ENCODE results near the gene TUBD1. TPM values are rescaled to one million over a fixed set of nuclear protein-coding genes. Genes with fewer than 3 reads are reported as not detected.
A peak's percentile ranks its signal among the peaks of the same experiment; 100 is the strongest.
"Not testable (repeated sequence)": the region's sequence is repeated elsewhere in the genome, so short reads cannot be mapped to it uniquely, and the experiment has no call there.

TUBD1 gene
- total RNA-seq, 3 donors from 2014 or later: 6.5 to 9.6 (median 8.0) TPM

DNA sequence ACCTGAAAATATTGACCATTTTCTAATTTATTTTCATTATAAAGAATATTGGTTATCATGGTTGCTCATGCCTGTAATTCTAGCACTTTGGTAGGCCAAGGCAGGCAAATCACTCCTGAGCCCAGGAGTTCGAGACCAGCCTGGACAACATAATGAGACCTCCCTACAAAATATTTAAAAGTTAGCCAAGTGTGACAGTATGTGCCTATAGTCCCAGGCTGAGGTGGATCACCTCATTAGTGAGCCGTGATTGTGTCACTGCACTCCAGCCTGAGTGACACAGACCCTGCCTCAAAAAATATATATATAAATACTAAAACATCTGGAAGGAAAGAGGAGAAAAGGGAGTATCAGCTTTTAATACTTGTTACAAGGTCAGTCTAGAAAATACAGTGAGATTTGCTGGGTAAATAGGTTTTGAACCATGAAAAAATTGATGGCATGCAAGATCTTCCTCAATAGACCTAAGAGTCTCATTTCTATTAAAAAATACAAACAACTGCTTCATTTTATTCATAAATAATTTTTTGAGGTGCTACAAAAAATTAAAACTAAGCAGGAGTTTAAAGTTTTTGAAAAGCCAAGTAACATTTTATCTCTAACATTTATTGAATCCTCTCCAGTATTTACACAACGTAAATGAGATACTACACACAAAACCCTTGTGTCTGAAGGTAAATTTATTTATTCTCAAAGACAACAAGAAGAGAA, 47.7 kb downstream of the TUBD1 start:
- Mint-ChIP-seq H3K27me3 (ENCODE audit: low read depth) (no peaks in the 10 kb centered on the region), H3K36me3 (ENCODE audit: insufficient read depth) (peaks cover 29% of the 10 kb centered on the region), H3K4me3 (peak overlapping the region; percentile 59), H3K9me3 (no peaks in the 10 kb centered on the region), H3K4me1 (ENCODE audit: low read depth) (peaks cover 53% of the 10 kb centered on the region)
- ATAC-seq: no peak
- no peak for DNase-seq

DNA sequence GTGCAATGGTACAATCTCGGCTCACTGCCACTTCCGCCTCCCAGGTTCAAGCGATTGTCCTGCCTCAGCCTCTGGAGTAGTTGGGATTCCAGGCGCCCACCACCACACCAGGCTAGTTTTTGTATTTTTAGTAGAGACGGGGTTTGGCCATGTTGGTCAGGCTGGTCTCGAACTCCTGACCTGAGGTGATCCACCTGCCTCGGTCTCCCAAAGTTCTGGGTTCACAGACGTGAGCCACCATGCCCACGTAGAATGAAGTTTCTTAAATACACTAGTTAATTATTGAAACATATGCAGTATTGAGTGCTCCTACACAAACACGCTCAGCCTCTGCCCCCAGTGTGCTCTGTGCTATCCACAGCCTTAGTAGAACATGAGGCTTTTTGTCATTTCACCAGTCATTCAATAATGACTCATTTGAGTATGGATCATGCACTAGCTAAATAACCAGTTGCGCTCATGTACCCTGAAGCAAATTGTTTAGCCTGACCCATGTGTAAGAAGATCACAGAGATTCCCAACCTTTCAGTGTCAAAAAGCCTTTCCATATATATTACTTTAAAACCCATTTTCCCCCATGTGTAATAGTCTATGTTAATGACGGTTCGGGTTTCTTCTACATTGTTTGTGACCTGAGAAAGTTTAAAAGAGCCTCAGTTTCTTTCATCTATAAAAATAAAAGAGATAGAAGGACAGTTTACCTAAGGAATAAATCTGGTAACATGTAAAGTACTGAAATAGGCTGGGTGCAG, 49.7 kb downstream of the TUBD1 start:
- no peaks in the 10 kb centered on the region for H3K9me3 Mint-ChIP-seq
- ATAC-seq (peak; percentile 77 to 80), DNase-seq (peak; percentile 69)
- H3K36me3 Mint-ChIP-seq (ENCODE audit: insufficient read depth): peaks cover 49% of the 10 kb centered on the region
- no peaks in the 10 kb centered on the region for H3K27me3 Mint-ChIP-seq (ENCODE audit: low read depth)
- peaks cover 38% of the 10 kb centered on the region for H3K4me1 Mint-ChIP-seq (ENCODE audit: low read depth)
- peak overlapping the region; percentile 100 for H3K4me3 Mint-ChIP-seq

DNA sequence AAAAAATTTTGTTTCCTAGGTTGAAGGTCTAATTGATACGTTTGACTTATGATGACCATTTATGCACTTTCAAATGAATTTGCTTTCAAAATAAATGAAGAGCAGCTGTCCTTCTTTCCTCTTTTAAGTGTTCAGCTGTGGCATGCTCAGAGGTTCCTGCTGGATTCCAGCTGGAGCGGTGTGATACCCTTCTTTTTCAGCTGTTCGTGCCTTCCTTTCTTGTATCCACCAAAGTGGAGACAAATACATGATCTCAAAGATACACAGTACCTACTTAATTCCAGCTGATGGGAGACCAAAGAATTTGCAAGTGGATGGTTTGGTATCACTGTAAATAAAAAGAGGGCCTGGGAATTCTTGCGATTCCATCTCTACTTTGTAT, 50.9 kb downstream of the TUBD1 start:
- H3K9me3 Mint-ChIP-seq; ATAC-seq; H3K27me3 Mint-ChIP-seq (ENCODE audit: low read depth): not testable (repeated sequence)
- Mint-ChIP-seq H3K4me3 (peak overlapping the region; percentile 100), H3K4me1 (ENCODE audit: low read depth) (peaks cover 34% of the 10 kb centered on the region), H3K36me3 (ENCODE audit: insufficient read depth) (peaks cover 50% of the 10 kb centered on the region)
- DNase-seq: peak; percentile 16

DNA sequence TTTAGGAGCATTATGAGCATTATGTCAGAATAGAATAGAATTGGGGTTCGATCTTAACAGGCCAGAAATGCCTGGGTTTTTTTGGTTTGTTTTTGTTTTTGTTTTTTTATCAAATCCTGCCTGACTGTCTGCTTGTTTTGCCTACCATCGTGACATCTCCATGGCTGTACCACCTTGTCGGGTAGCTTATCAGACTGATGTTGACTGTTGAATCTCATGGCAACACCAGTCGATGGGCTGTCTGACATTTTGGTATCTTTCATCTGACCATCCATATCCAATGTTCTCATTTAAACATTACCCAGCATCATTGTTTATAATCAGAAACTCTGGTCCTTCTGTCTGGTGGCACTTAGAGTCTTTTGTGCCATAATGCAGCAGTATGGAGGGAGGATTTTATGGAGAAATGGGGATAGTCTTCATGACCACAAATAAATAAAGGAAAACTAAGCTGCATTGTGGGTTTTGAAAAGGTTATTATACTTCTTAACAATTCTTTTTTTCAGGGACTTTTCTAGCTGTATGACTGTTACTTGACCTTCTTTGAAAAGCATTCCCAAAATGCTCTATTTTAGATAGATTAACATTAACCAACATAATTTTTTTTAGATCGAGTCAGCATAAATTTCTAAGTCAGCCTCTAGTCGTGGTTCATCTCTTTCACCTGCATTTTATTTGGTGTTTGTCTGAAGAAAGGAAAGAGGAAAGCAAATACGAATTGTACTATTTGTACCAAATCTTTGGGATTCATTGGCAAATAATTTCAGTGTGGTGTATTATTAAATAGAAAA, 51.5 kb downstream of the TUBD1 start:
- peak; percentile 4 for DNase-seq
- Mint-ChIP-seq H3K36me3 (ENCODE audit: insufficient read depth) (peaks cover 50% of the 10 kb centered on the region), H3K4me3 (peak overlapping the region; percentile 100), H3K4me1 (ENCODE audit: low read depth) (peaks cover 32% of the 10 kb centered on the region)
- H3K9me3 Mint-ChIP-seq; ATAC-seq; H3K27me3 Mint-ChIP-seq (ENCODE audit: low read depth): not testable (repeated sequence)

DNA sequence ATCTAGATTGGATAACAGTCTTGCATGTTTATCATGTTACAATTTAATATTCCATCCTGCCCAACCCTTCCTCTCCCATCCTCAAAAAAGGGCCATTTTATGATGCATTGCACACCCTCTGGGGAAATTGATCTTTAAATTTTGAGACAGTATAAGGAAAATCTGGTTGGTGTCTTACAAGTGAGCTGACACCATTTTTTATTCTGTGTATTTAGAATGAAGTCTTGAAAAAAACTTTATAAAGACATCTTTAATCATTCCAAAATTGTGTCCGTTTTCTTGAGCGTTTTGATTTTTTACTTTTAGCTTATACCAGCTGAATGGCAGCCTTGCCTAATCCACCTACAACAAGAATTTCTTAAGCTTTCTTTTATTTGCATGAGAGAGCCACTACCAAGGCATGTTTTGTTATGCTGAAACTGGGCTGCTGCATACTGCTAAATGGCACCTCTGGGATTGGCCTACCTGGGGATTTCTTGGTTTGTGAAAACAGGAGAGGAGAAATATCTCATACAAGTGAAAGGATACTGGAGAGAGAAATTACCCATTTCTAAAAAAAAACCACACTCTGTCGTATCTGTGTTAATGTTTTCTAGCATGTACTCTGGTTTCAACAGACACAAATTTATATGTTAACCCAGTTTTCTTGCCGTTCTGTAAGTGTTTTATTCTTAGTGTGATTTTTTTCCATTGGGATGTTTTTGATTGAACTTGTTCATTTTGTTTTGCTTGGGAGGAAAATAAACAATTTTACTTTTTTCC, 52.2 kb downstream of the TUBD1 start:
- no peaks in the 10 kb centered on the region for H3K9me3 Mint-ChIP-seq
- H3K36me3 Mint-ChIP-seq (ENCODE audit: insufficient read depth): peaks cover 50% of the 10 kb centered on the region
- no peaks in the 10 kb centered on the region for H3K27me3 Mint-ChIP-seq (ENCODE audit: low read depth)
- H3K4me1 Mint-ChIP-seq (ENCODE audit: low read depth): peaks cover 29% of the 10 kb centered on the region
- peak; percentile 35 for DNase-seq
- no peak for ATAC-seq
- H3K4me3 Mint-ChIP-seq: peak overlapping the region; percentile 100

DNA sequence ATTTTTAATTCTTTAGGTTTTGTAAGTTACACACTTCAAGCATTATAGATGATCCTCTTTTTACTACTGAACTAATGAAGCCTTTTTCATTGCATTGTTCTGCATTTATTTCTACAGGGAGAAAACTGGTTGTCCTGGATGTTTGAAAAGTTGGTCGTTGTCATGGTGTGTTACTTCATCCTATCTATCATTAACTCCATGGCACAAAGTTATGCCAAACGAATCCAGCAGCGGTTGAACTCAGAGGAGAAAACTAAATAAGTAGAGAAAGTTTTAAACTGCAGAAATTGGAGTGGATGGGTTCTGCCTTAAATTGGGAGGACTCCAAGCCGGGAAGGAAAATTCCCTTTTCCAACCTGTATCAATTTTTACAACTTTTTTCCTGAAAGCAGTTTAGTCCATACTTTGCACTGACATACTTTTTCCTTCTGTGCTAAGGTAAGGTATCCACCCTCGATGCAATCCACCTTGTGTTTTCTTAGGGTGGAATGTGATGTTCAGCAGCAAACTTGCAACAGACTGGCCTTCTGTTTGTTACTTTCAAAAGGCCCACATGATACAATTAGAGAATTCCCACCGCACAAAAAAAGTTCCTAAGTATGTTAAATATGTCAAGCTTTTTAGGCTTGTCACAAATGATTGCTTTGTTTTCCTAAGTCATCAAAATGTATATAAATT, 53.0 kb downstream of the TUBD1 start:
- ATAC-seq (no peak), DNase-seq (peak; percentile 10)
- no peaks in the 10 kb centered on the region for H3K9me3 Mint-ChIP-seq
- H3K4me1 Mint-ChIP-seq (ENCODE audit: low read depth): peaks cover 22% of the 10 kb centered on the region
- peaks cover 50% of the 10 kb centered on the region for H3K36me3 Mint-ChIP-seq (ENCODE audit: insufficient read depth)
- peak overlapping the region; percentile 100 for H3K4me3 Mint-ChIP-seq
- no peaks in the 10 kb centered on the region for H3K27me3 Mint-ChIP-seq (ENCODE audit: low read depth)

DNA sequence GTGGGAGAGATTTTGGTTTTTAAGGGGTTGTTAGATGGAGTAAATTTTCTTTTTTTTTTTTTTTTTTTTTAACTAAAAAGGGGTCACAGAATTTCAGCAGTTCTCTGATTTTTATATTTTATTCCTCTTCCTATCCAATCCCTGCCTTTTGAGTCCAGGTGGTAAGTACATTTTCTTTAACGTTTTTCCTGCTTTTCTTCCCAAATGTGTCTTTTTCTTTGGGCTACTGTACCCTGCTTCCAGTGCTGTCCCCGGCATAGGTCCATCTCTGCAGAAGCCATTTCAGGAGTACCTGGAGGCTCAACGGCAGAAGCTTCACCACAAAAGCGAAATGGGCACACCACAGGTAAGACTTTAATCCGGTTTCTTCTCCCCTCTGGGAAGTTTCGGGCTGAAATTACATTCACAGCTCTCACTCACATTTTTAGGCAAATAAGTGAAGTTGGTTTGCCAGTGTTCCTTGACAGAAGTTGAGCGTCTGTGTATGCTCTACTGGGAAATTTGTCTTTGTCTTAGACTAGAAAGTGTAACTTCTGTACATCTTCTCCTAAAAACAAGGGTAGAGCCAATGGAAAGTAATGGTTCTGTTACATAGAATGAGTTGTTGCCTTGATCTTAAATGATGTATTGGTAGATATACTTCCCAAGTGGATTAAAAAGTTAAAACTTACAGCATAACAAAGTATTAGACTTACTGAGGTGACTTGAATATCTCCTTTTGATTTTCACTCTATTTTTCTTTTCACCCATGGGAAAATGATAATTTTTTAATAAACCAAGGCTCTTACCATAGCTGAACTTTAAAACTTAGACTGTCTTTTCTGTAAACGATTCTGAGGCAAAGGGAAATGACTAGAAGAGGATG, 54.5 kb downstream of the TUBD1 start:
- Mint-ChIP-seq H3K27me3 (ENCODE audit: low read depth) (no peaks in the 10 kb centered on the region), H3K4me1 (ENCODE audit: low read depth) (peaks cover 23% of the 10 kb centered on the region), H3K4me3 (peak overlapping the region; percentile 100), H3K9me3 (no peaks in the 10 kb centered on the region), H3K36me3 (ENCODE audit: insufficient read depth) (peaks cover 52% of the 10 kb centered on the region)
- no peak for ATAC-seq
- peak; percentile 37 for DNase-seq

DNA sequence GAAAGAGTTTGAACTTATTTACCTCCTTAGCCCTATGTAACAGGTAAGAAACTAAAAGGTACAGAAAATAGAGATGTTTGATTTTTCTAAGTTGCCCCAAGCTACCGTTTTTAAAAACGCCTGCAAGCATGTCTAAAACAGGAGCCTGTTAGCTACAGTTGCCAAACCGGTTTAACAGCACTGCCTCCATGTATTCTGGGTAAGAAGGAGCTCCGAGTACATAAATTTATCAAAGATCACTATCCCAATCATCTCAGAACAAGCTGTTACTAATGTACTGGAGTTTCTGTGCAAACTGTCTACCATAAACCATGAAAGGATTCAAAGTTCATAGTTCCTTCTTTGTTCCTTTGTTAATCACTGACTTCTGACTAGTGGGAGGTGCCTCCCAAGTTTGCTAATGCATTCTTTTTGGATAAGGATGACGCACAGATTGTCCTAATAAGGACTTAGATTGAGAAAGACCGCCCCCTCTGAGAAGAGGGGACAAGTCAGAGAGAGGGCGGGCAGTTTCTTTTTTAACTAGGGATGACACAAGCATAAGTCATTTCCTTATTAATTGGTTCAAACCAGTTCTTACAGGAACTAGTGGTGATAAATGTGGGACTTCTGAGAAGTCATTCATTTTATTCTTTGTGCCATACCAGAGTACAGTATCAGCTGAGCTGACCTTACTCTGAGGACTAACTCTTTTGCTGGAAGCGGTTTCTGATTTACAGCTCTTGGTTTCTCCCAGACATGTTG, 55.3 kb downstream of the TUBD1 start:
- H3K27me3 Mint-ChIP-seq (ENCODE audit: low read depth): no peaks in the 10 kb centered on the region

DNA sequence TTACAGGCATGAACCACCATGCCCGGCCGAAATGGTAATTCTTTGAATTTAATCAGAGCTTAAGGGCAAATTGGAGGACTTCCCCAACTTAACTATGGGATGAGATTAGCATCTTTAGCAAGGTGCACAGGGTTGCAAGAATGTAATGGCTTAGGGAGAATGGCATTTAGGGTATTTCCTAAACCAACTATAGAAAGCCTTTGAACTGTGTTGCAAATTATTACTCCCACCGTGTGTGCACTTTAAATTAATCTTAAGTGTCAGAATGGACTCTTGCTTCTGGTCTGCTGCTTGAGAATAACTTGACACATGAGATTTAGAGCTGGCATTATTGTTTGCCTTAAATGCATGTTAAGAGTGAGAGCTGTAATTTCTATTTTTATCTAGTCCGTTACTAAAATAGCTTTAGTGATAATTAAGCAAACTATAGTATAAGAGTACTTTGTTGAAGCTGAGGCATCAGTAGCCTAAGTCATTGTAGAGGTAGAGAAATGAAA, 59.8 kb downstream of the TUBD1 start:
- H3K4me1 Mint-ChIP-seq (ENCODE audit: low read depth): peaks cover 62% of the 10 kb centered on the region
- ATAC-seq (no peak), DNase-seq (no peak)
- H3K4me3 Mint-ChIP-seq: no peak overlapping the region
- peaks cover 8% of the 10 kb centered on the region for H3K36me3 Mint-ChIP-seq (ENCODE audit: insufficient read depth)
- no peaks in the 10 kb centered on the region for H3K27me3 Mint-ChIP-seq (ENCODE audit: low read depth)
- no peaks in the 10 kb centered on the region for H3K9me3 Mint-ChIP-seq

More for the DNA sequence above, 55.3 kb downstream of the TUBD1 start:
- Mint-ChIP-seq H3K9me3 (no peaks in the 10 kb centered on the region), H3K4me1 (ENCODE audit: low read depth) (peaks cover 25% of the 10 kb centered on the region), H3K36me3 (ENCODE audit: insufficient read depth) (peaks cover 49% of the 10 kb centered on the region), H3K4me3 (peak overlapping the region; percentile 100)
- DNase-seq: peak; percentile 59
- peak; percentile 84 to 88 for ATAC-seq

DNA sequence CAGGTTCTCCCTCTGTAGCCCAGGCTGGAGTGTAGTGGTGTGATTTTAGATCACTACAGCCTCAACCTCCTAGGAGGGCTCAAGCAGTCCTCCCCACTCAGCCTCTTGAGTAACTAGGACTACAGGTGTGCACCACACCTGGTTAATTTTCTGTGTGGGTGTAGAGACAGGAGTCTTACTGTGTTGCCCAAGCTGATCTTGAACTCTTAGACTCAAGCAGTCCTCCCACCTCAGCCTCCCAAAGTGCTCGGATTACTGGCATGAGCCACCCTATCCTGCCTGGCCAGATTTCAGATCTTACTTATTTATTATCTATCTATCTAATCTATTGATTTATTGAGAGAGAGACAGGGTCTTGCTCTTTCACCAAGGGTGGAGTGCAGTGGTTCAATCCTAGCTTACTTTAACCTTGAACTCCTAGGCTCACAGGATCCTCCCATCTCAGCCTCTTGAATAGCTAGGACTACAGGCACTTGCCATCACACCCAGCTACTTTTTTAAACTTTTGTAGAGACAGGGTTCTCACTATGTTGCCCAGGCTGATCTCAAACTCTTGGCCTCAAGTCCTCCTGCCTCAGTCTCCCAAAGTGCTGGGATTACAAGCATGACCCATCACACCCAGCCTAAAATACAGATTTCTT, 61.8 kb downstream of the TUBD1 start:
- Mint-ChIP-seq H3K27me3 (ENCODE audit: low read depth) (no peaks in the 10 kb centered on the region), H3K9me3 (no peaks in the 10 kb centered on the region), H3K36me3 (ENCODE audit: insufficient read depth) (peaks cover 17% of the 10 kb centered on the region), H3K4me3 (peak overlapping the region; percentile 45), H3K4me1 (ENCODE audit: low read depth) (peaks cover 71% of the 10 kb centered on the region)
- ATAC-seq (no peak), DNase-seq (no peak)

DNA sequence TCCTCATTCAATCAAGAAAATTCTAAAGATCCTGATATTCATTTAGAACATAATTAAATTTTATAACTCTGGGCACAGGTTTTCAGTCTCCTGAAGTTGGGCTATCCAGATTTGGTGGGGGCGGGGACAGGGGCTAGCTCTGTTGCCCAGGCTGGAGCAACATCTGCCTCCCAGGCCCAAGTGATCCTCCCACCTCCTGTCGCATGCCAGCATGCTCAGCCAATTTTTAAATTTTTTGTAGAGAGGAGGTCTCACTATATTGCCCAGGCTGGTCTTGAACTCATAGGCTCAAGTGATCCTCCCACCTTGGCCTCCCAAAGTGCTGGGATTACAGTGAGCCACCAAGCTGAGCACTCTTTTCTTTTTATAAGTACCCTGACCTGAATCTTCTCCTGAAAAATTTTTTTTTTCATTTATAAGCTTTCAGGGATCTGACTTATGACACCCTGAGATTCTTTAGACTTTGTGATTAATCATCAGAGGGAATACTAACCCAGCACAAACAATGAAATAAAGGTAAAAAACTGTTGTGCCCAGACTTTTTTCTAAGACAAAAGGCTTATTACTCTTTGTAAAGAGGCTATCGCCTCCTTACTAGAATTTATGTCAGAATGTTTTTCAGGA, 62.6 kb downstream of the TUBD1 start:
- Mint-ChIP-seq H3K9me3 (no peaks in the 10 kb centered on the region), H3K27me3 (ENCODE audit: low read depth) (no peaks in the 10 kb centered on the region), H3K4me3 (peak overlapping the region; percentile 80), H3K36me3 (ENCODE audit: insufficient read depth) (peaks cover 17% of the 10 kb centered on the region), H3K4me1 (ENCODE audit: low read depth) (peaks cover 76% of the 10 kb centered on the region)
- no peak for DNase-seq
- ATAC-seq: no peak
